Measurements from ENCODE around the gene ERBB4.

Gene ERBB4

DNA sequence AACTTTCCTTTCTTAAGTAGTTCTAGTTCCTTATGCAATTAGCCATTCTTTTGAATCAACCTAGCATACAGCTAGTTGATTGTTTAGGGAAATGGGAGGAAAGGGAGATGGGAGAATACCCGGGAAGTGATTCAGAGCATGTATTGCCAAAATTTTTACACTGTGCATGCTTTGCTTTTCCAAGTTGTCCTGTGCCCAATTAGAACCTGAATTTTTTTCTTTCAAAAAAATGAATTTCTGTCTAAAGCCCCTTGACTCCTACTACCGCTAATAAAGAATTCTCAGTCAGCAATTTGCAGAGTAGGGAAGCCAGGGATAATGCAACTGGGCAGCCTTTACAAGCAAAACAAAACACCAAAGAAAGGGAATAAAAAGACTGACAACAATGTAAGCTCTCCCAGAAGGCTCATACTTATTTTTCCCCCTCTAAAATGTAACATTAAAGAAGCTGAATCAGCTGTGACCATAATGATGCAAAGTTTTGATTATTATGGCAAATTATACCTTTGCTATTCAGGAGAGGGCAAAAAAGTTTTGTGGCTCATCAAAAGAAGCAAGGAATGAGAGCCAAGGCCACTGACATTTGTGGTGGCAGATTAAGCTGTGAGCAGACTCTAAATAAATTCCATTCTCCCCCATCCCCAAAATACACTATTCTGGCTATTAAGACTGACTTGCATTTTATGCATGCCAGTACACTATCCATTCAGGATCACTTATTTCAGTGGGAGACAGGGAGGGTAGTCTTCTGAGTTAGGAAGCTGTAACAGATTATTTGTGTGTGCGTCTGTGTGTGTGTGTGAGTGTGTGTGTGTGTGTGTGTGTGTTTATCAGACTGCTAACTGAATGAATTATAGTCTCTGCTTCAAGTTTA, 174.3 kb downstream of the ERBB4 start:
- DNase-seq = peak in 3 of 58 donors; percentile 1 to 69 (median 2)

DNA sequence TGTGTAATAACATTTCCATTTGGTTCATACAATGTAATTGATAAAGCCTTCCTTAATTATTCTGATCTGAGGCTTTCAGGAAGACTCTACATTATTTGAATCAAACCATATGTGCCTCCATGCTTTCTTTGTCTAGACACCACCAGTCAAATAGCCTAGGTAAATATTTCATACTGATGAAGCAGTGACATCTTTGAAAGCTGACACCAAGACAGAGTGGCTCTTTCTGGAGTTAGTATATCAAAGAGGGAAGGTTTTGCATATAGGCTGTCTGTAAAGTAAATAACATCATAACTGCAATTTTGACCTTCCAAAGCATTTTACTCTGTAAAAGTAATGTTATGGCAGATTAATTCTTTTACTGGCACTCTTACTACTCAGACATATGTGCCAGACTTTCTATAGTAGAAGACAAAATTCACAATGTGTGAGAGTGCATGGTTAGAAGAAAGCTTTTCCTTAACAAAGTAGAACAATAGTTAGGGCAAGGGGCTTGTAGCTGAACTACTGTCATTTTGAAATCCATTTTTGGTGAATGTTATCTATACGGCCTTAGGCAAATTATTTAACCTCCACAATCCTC, 177.3 kb downstream of the ERBB4 start:
- DNase-seq = no peak

DNA sequence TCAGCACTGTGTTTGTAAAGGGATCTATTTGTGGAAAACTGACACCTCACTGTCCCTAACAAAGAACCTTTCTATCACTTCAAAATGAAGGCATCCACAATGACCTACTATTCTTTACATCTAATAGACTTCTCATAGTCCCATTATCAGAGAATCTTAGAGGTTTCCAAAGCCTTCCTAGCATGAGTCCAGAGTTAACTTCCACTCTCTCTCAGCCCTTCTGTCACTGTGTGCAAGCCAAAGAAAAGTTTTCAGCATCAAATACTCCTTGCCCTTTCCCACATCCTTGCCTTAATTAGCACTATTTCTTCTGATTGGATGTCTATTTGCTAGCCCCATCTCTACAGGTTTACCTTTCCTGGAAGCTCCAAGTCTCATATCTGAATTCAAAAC, 178.5 kb downstream of the ERBB4 start:
- DNase-seq = peak in 1 of 58 donors; percentile 17

DNA sequence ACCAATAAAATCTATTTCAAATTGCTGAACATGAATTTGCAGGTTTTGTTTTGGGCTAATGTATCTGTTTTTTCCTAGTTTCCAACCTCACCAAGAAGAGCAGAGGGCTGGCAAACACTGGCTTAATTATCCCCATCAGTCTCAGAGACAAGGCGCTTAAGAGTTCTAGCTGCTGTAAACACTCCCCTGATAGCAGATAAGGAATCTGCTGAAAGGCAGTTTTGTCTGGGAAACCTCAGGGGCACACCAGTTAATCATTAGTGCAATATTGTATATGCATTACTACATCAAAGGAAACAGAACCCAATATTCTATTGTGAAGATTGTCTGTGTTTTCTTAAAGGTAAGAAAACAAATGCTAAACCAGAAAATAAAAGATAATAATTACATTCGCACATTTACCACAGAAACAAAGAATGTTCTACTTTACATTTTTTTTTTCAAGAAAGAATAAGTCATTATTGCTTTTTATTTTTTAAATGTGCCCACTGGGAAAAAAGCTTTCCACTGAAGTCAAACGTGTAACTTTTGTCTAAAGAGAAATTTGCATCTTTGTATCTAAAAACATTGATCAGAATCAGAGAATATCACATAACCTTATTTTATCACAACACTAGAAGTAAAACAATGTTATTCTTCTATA, 179.1 kb downstream of the ERBB4 start:
- DNase-seq = no peak

DNA sequence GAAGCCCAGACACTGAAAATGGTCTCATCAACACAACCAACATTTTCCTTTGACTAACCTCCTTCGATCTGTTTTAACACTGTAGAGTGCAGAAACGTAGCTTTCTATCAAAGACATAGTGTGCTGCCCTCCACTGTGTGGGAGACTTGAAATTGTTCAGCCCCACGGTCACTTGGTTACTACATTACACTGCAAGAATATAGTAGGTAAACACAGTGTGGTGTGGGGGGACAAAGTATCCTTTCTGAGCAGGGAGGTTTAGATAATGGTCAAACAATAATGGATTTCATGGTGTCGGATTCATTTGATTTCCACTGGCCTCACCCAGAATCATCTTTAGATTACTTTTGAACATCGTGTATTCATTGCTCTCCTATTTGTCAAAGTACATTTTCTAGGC, 181.0 kb downstream of the ERBB4 start:
- DNase-seq = peak in 7 of 58 donors; percentile 0 to 29 (median 19)

DNA sequence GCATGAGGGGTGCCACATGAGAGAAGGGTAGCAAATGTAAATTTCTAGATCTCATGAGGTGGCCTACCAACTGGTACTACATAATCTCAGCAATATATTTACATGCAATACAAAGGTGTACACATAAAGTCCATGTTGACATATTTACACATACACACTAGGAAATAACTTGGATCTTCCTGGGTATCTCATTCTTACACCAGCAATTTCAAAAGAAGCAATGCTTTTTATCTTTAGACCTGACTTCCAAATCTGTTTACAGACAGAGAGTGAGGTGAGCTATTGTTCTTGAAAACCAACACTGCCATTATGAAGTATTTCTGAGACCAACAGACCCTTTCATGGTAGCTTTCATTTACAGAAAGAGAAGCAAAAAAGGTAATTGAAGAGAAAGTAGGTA, 184.2 kb downstream of the ERBB4 start:
- DNase-seq = no peak

DNA sequence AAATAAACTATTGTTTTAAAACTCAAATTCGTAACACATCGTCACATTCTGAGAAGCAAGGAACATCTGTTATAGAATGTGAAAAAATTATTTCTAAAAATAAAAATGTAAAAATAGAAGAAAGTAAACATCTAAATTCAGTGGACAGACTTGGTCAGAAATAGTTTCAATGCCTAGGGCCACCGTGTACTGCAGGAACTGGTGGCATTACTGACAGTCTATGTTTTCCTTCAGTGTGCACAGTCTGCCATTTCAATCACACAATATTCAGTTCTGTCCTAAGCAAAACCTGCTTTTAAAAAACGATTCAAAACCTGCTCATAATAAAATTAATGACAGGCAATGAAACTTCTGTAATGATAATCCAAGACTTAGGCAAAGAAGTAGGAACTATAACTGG, 190.1 kb downstream of the ERBB4 start:
- DNase-seq = no peak

DNA sequence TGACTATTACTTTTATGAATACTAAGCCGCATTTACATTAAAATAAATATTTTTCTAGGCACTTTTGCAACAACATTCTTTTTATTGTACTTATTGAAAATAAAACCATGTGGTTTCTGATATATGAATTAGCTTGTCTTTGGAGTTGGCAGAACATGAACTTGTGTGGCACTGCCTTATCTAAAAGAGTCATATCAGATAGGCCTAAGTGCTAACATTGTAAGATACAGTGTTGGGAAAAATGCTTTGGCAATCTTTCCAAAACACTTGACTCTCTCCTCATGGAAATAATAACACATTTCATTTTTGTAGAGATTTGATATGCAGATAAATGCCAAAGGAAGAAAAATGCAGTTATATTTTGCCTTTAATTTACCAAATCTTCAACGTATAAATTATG, 191.7 kb downstream of the ERBB4 start:
- DNase-seq = no peak

DNA sequence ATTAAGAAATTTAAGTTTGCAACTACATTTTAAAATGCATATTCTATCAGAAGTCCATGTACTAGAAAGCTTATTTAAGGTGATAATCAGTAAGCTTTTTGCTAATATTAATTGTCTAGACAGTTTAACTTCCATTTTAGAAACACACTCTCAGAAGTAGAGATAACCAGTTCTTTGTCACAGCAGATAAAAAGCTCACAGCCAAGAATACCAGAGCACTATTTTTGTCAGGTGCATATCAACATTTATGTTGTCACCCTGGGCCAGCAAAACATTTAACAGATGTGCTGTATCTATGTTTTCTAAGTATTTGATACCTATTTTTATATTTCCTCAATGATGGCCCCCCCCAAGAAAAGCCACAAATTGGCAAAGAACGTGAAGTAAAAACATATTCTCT, 192.6 kb downstream of the ERBB4 start:
- DNase-seq = no peak

DNA sequence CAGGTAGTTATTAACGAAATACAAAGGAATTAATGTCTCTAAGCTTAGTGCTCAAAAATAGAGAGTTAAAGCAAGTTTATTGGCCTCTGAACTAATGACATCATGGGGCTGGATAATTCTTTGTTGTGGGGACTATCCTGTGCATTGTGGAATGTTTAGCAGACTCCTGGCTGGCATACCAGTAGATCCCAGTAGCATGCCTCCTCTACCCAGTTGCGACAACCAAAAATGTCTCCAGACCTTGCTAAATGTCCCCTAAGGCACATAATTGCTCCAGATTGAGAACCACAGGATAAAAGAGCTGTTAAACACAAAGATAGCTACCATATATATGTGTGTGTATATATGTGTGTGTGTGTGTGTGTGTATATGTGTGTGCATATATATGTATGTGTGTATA, 194.5 kb downstream of the ERBB4 start:
- no peak for DNase-seq

DNA sequence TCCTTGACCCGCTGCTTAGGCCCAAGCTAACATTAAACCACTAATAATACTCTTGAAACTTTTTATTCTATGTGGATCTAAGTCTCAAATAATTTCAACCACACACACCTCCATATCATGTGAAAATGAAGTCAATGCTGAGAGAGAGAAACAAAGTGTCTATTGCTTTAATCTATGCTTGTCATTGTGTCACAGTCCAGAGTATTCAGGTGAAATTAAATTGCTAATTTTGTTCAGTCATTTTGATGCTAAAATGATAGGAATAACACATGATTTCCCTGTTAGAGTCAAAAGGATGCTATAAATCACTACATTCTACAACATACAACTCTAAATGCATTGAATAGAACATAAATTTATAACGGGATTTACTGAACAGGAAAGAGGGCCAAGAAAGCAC, 195.4 kb downstream of the ERBB4 start:
- no peak for DNase-seq

DNA sequence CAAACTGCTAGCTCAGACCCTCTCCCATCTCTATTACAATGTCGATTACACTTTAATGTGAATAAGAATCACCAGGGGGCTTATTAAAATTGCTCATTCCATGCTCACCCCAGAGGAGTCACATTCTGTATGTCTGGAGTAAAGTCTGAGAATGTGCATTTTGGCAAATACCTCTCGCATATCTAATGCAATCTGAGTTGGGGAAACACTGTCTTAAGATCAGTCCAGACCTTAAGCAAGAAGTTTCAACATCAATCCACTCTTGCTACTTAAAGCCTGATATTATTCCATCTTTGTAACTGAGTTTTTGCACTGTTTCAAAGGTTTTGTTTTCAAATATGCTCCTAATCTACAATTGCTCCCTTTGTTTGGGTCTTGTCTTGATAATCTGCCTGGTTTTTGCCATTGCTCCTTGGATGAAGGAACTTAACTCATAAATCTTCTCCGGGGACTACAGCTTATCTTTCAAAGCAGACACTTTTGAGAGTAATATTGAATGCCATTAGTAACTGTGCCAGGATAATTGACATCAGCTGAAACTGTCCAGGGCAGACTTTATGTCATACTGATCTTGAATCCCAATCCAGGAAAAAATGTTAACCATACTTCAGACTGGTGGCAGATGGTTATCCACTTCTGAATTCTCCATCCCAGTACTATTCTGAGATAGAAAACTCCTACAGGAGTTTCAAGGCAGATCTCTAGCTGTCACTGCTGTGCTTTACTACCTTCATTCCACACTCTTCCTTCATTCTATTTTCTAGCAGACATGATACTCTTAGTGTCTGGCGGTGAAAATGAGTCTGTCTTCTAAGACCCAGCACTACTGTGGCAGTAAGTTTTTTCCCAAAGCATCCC, 200.9 kb downstream of the ERBB4 start:
- no peak for DNase-seq

DNA sequence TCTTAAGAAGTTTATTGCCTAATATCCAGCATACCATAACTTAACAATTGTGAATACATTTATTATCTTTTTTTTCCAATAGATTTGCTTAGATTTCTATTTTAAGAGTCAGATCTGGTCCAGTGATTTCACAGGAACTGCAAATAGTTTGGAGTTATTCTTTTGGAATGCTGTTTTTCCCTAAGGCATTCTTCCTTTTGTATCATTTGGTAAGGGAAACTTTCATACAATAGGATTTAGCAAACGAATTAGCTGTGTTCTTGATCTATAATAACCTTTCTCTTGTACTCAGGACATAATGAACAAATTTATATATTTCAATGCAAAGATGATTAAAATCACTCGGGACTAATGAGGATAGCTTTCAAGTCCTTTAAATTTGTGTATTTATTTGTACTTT, 201.6 kb downstream of the ERBB4 start:
- no peak for DNase-seq

DNA sequence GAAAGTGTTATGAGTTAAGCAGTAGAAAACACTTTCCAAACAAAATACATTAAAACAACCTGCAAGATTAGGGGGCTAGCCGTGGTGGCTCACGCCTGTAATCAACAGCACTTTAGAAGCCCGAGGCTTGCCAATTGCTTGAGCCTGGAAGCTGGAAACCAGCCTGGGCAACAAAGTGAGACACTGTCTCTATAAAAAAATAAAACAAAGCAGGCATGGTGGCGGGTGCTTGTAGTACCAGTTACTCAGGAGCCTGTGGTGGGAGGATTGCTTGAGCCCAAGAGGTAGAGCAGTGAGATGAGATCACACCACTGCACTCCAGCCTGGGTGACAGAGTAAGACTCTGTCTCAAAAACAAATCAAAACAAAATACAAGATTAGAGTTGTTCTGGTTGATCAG, 208.3 kb downstream of the ERBB4 start:
- DNase-seq = peak in 30 of 58 donors; percentile 0 to 56 (median 8)

DNA sequence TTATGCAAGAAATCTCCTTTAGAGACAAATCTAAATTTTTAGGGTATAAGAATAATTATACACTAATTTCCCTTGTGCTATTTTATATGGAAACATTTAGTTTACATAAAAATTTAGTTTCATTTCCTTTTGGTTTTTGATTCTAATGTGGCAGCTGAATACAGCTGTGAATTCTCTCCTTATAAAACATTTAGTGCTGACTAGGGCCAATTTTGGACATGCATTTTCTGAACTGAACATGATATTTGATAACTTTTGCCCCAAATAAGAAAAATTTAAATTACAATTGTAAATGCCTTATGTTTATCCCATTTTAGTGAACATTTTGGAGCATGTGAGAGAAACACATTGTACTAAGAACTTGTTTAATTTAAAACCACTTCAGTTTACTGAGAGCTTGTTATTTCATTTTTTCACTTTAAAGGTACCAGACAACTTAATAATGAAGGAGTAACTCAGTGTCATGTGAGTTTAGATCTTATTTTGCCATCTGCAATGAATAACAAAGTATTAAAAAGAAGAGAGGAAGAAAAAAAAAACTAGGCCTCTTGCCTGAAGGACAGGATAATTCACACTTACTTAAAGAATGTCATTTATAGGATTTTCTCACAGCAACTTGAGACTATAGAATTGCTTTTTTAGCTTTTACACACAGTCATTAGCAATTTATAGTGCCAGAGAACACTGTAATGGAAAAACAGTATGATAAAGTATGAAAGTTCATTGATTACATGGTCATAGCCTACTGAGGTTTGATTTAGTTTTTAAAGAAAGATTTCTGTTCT, 209.7 kb downstream of the ERBB4 start:
- no peak for DNase-seq

DNA sequence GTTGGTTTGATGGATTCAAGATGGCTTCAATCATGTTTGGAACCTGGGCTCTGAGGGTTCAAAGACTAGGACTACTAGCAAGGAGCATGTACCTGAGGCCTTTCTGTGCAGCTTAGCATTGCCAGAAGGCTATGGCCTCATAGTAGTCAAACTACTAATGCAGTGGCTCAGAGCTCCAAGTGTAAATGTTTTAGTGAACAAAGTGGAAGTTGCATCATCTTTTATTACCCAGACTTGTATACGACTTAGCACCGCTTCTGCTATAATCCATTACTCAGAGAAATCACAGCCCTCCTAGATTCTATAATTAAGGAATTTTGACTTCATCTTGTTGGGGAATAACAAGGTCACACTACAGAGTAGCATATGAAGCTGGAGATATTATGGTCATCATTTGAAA, 210.5 kb downstream of the ERBB4 start:
- no peak for DNase-seq

DNA sequence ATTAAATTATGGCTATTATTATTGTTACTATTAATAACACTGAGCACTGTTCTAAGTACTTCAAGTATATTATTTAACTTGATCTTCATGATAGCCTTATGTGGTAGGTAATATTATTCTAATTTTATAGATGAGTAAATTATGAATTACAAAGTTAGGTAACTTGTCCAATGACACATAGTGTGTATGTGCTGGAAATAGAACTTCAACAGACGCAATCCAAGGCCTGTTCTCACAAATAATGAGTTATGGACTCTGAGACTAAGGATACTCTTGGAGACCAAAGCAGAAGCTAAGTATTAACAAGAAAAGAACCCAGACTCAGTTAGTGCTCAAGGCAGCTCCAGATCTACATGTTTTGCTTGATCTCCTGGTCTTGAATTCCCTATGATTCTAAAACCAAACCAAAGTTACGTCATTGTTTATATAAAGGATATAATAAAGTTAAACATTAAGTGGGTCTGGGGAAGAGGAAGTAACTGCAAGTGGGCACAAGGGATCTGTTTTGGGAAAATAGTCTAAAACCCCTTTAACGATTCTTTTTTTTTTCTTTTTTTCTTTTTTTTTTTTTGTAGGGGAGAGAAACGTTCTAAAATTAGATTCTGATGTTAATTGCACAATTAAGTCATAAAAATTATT, 211.3 kb downstream of the ERBB4 start:
- DNase-seq = no peak

DNA sequence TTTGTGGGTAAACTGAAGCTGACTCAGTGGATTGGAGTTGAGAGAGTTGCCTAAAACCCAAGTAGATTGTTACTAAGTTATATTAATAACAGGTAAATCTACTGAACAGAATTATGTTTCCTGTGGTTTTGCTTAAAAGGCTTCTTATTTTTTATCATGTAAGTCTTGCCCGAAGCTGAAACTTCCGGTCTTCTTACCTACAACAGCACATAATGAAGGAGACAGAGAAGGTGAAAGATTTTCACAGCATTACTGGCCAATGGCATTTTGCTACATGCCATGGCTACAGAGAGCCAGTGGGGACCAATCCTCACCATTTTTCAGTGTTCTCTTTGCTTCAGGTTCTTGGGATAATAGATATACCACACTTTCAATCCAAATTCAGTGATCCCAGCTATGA, 220.0 kb downstream of the ERBB4 start:
- DNase-seq = no peak

DNA sequence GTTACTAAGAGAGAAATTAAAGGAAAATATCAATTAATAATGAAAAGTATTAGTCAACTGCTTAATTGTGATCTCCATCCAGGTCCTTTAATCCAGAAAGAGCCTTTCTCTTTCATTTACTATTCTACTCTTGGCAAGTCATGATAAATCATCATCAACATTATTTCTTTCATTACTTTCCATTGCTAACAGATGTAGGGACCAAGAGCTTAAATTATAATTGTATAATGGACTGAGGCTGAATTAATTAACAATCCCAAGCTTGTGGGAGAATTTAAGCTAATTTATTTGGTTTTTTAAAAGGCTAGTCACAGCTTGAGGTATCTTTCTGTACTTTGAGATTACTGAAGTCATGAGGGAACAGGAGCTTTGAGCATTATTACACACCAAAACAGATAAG, 223.9 kb downstream of the ERBB4 start:
- DNase-seq = no peak

DNA sequence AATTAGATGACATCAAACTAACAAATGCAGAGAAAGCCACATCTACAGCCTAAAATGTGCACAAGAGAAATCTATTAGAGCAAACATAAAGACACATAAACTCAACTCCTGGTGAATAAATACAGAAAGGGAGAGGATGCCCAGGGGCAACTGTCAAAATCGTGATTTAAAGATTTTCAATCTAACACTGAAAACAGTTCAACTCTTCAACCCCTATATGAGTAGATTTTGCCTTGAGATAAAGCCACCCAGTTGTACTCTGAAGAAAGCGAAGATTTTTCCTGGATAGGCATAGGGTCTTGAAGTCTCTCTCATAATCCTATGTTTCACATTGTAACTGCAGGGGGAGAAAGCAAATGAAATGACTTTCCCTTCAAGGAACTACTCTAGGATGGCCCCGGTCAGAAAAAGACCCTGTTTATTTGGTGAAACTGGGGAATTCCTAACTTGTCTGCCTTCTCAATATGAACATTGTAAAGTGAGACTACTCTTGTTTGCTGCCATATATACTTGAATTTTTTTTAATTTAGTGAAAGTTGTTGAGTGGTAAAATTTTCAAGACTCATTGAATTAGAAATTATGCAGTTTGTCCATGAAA, 226.7 kb downstream of the ERBB4 start:
- no peak for DNase-seq

All from anterior cingulate cortex (tissue), 58 donors.